HEK293 (cell line): ENCODE results near the gene CADM1.

ENCODE experiments used
- CTCF ChIA-PET: fragments of 350-600 bp; formaldehyde crosslinking; extraction: SDS; loops from one replicate; lab custom pipeline; 2021; ENCODE audit warnings: antibody characterized with exemption; lab: Yijun Ruan, JAX
- POLR2A ChIA-PET: fragments of 300-600 bp; formaldehyde crosslinking; extraction: SDS; loops from one replicate; lab custom pipeline; 2020; ENCODE audit warnings: antibody characterized with exemption, inconsistent platforms; lab: Yijun Ruan, JAX
- H3K27ac ChIP-seq: fragments of 200-500 bp; sonication (Bioruptor generic); 2 replicates; pipeline ENCODE4 v1.5.1; 2014; ENCODE audit warnings: low read depth, low read length, control low read depth, inconsistent platforms; ENCODE audit errors: extremely low read depth
- H3K36me3 ChIP-seq, 2 experiments: fragments of 200-500 bp in 1 of 2; sonication (Bioruptor generic) in 1 of 2; 1 replicate in 1 of 2; 2 replicates in 1 of 2; pipeline ENCODE4 v1.5.1; 2014 to 2017; ENCODE audit warnings: inconsistent platforms in 2 of 2, low read length in 2 of 2; ENCODE audit not compliant: control insufficient read depth in 2 of 2, insufficient read depth in 1 of 2
- H3K4me1 ChIP-seq: fragments of 200-500 bp; sonication (Bioruptor generic); 2 replicates; pipeline ENCODE4 v1.5.1; 2014; ENCODE audit warnings: mild to moderate bottlenecking, low read length, inconsistent platforms; ENCODE audit not compliant: control insufficient read depth, insufficient read depth
- H3K4me3 ChIP-seq: 2 replicates; pipeline ENCODE4 v1.5.1; 2011; ENCODE audit warnings: low read depth, mild to moderate bottlenecking, control low read depth, low read length, moderate library complexity
- H3K9me3 ChIP-seq: fragments of 200-500 bp; sonication (Bioruptor generic); 2 replicates; pipeline ENCODE4 v1.5.1; 2014; ENCODE audit warnings: low read depth, low read length, inconsistent platforms; ENCODE audit not compliant: control insufficient read depth, insufficient read depth
- GLI2 ChIP-seq: fragments of 450-650 bp; formaldehyde crosslinking; IDR thresholded peaks from 2 replicates; pipeline ENCODE4; 2017; ENCODE audit warnings: missing biosample characterization, missing genetic modification characterization, low read depth, borderline replicate concordance
- KLF16 ChIP-seq: fragments of 450-650 bp; formaldehyde crosslinking; IDR thresholded peaks from 2 replicates; pipeline ENCODE4 v1.5.1; 2017; ENCODE audit warnings: missing biosample characterization, missing genetic modification characterization
- KLF9 ChIP-seq: fragments of 450-650 bp; formaldehyde crosslinking; IDR thresholded peaks from 2 replicates; pipeline ENCODE4 v1.5.1; 2016; ENCODE audit warnings: missing biosample characterization, missing genetic modification characterization, low read depth
- SCRT2 ChIP-seq: fragments of 450-650 bp; formaldehyde crosslinking; IDR thresholded peaks from 2 replicates; pipeline ENCODE4 v1.5.1; 2016; ENCODE audit warnings: missing biosample characterization, missing genetic modification characterization
- YY2 ChIP-seq: fragments of 450-650 bp; formaldehyde crosslinking; IDR thresholded peaks from 2 replicates; pipeline ENCODE4 v1.5.1; 2016; ENCODE audit warnings: missing biosample characterization, missing genetic modification characterization
- ZBTB44 ChIP-seq: fragments of 450-650 bp; IDR thresholded peaks from 2 replicates; pipeline ENCODE4 v1.5.1; 2018; ENCODE audit warnings: missing biosample characterization, mild to moderate bottlenecking, missing genetic modification characterization
- ZFHX2 ChIP-seq: fragments of 450-650 bp; formaldehyde crosslinking; conservative IDR thresholded peaks from 2 replicates; pipeline ENCODE4 v1.5.1; 2016; ENCODE audit warnings: missing biosample characterization, missing genetic modification characterization
- ZNF169 ChIP-seq: fragments of 450-650 bp; formaldehyde crosslinking; IDR thresholded peaks from 2 replicates; pipeline ENCODE4 v1.5.1; 2016; ENCODE audit warnings: missing biosample characterization, missing genetic modification characterization
- ZNF239 ChIP-seq: fragments of 450-650 bp; formaldehyde crosslinking; IDR thresholded peaks from 2 replicates; pipeline ENCODE4 v1.5.1; 2016; ENCODE audit warnings: missing biosample characterization, missing genetic modification characterization
- ZNF292 ChIP-seq: fragments of 450-650 bp; formaldehyde crosslinking; IDR thresholded peaks from 2 replicates; pipeline ENCODE4 v1.5.1; 2016; ENCODE audit warnings: low read depth, missing biosample characterization, missing genetic modification characterization, borderline replicate concordance
- ZNF341 ChIP-seq: fragments of 450-650 bp; formaldehyde crosslinking; IDR thresholded peaks from 2 replicates; pipeline ENCODE4; 2016; ENCODE audit warnings: low read depth, missing biosample characterization, missing genetic modification characterization
- ZNF350 ChIP-seq: fragments of 450-650 bp; formaldehyde crosslinking; IDR thresholded peaks from 2 replicates; pipeline ENCODE4 v1.5.0; 2017; ENCODE audit warnings: missing biosample characterization, mild to moderate bottlenecking, missing genetic modification characterization
- ZNF555 ChIP-seq: fragments of 450-650 bp; formaldehyde crosslinking; conservative IDR thresholded peaks from 2 replicates; pipeline ENCODE4 v1.5.1; 2017; ENCODE audit warnings: missing biosample characterization, mild to moderate bottlenecking, missing genetic modification characterization, inconsistent platforms
- ZNF560 ChIP-seq: fragments of 450-650 bp; formaldehyde crosslinking; IDR thresholded peaks from 2 replicates; pipeline ENCODE4 v1.5.1; 2017; ENCODE audit warnings: missing biosample characterization, missing genetic modification characterization, borderline replicate concordance
- ZNF571 ChIP-seq: fragments of 450-650 bp; formaldehyde crosslinking; IDR thresholded peaks from 2 replicates; pipeline ENCODE4 v1.5.0; 2017; ENCODE audit warnings: missing biosample characterization, missing genetic modification characterization
- ZNF623 ChIP-seq: fragments of 450-650 bp; formaldehyde crosslinking; IDR thresholded peaks from 2 replicates; pipeline ENCODE4 v1.5.1; 2016; ENCODE audit warnings: missing biosample characterization, missing genetic modification characterization
- ZNF624 ChIP-seq: fragments of 450-650 bp; formaldehyde crosslinking; IDR thresholded peaks from 2 replicates; pipeline ENCODE4 v1.5.1; 2017; ENCODE audit warnings: missing biosample characterization, missing genetic modification characterization
- ZNF639 ChIP-seq: fragments of 450-650 bp; formaldehyde crosslinking; IDR thresholded peaks from 2 replicates; pipeline ENCODE4 v1.5.1; 2016; ENCODE audit warnings: missing biosample characterization, missing genetic modification characterization
- ZNF660 ChIP-seq: fragments of 450-650 bp; IDR thresholded peaks from 2 replicates; pipeline ENCODE4 v1.5.1; 2018; ENCODE audit warnings: missing biosample characterization, mild to moderate bottlenecking, missing genetic modification characterization
- ZNF677 ChIP-seq: fragments of 450-650 bp; IDR thresholded peaks from 2 replicates; pipeline ENCODE4 v1.5.0; 2018; ENCODE audit warnings: missing biosample characterization, mild to moderate bottlenecking, missing genetic modification characterization, moderate library complexity
- ZNF692 ChIP-seq: fragments of 450-650 bp; formaldehyde crosslinking; IDR thresholded peaks from 2 replicates; pipeline ENCODE4 v1.5.1; 2016; ENCODE audit warnings: missing biosample characterization, missing genetic modification characterization
- ZNF777 ChIP-seq: fragments of 450-650 bp; formaldehyde crosslinking; IDR thresholded peaks from 2 replicates; pipeline ENCODE4 v1.5.1; 2017; ENCODE audit warnings: missing biosample characterization, missing genetic modification characterization, borderline replicate concordance
- ZXDB ChIP-seq: fragments of 450-650 bp; formaldehyde crosslinking; IDR thresholded peaks from 2 replicates; pipeline ENCODE4 v1.5.1; 2016; ENCODE audit warnings: missing biosample characterization, missing genetic modification characterization
- TF ChIP-seq, protein P1 (sequence below): fragments of 450-650 bp; formaldehyde crosslinking; optimal IDR thresholded peaks from 2 replicates; pipeline ENCODE3; 2016; ENCODE audit warnings: missing biosample characterization, mild to moderate bottlenecking, missing genetic modification characterization
- TF ChIP-seq, protein P2 (sequence below): fragments of 450-650 bp; formaldehyde crosslinking; IDR thresholded peaks from 2 replicates; pipeline ENCODE4 v1.5.1; 2017; ENCODE audit warnings: missing biosample characterization, missing genetic modification characterization

CADM1 gene

GRCh38 chr11:115161876-115162275 lies 342.3 kb downstream of the CADM1 start:
- ChIA-PET POLR2A (interaction anchor here (0.6 kb wide), 1 partner anchor 210 kb away, joined by 4 read pairs; no protein-coding TSS in a partner anchor), CTCF (interaction anchor here (0.6 kb wide), 2 partner anchors 9 to 1016 kb away, joined by 3 to 4 read pairs; no protein-coding TSS in a partner anchor)
- Histone ChIP-seq H3K36me3 (no peaks in the 10 kb centered on the region), H3K9me3 (no peaks in the 10 kb centered on the region), H3K27ac (no peak overlapping the region), H3K4me1 (peaks cover 5% of the 10 kb centered on the region; the same call in 1 of the 2 replicates), H3K4me3 (no peak overlapping the region)
- TF ChIP-seq, protein P1, sequence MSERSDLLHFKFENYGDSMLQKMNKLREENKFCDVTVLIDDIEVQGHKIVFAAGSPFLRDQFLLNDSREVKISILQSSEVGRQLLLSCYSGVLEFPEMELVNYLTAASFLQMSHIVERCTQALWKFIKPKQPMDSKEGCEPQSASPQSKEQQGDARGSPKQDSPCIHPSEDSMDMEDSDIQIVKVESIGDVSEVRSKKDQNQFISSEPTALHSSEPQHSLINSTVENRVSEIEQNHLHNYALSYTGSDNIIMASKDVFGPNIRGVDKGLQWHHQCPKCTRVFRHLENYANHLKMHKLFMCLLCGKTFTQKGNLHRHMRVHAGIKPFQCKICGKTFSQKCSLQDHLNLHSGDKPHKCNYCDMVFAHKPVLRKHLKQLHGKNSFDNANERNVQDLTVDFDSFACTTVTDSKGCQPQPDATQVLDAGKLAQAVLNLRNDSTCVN (tag by site-specific recombination) = no peak
- no peak for TF ChIP-seq ZXDB
- TF ChIP-seq ZNF341 = 0 out of 2 replicates have a peak, but pooled peaks have one; percentile 11
- no peak for TF ChIP-seq ZNF239
- TF ChIP-seq, protein P2, sequence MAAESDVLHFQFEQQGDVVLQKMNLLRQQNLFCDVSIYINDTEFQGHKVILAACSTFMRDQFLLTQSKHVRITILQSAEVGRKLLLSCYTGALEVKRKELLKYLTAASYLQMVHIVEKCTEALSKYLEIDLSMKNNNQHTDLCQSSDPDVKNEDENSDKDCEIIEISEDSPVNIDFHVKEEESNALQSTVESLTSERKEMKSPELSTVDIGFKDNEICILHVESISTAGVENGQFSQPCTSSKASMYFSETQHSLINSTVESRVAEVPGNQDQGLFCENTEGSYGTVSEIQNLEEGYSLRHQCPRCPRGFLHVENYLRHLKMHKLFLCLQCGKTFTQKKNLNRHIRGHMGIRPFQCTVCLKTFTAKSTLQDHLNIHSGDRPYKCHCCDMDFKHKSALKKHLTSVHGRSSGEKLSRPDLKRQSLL (tag by site-specific recombination) = no peak
- no peak for TF ChIP-seq ZNF560 (tag by site-specific recombination)

- no peaks in the 10 kb centered on the region for H3K9me3 ChIP-seq
- H3K4me3 ChIP-seq = no peak overlapping the region
- POLR2A ChIA-PET = no interaction called here
- no peak overlapping the region for H3K27ac ChIP-seq
- H3K36me3 ChIP-seq = no peaks in the 10 kb centered on the region
- no peak for TF ChIP-seq GLI2
- no peak for TF ChIP-seq ZNF169 (tag by site-specific recombination)
- no peak for TF ChIP-seq ZBTB44 (tag by site-specific recombination)
- no peak for TF ChIP-seq ZNF677 (tag by site-specific recombination)
- no peak for TF ChIP-seq ZNF623 (tag by site-specific recombination)
- TF ChIP-seq KLF9 (tag by site-specific recombination) = no peak
- TF ChIP-seq, protein P2 (tag by site-specific recombination) = no peak
- TF ChIP-seq KLF16 = no peak
- no peak for TF ChIP-seq ZNF692 (tag by site-specific recombination)
- no peak for TF ChIP-seq ZNF292
- no peak for TF ChIP-seq ZNF660 (tag by site-specific recombination)
- no peak for TF ChIP-seq ZFHX2
- no peak for TF ChIP-seq ZNF350
- no peak for TF ChIP-seq SCRT2 (tag by site-specific recombination)
- no peak for TF ChIP-seq ZNF639 (tag by site-specific recombination)
- no peak for TF ChIP-seq ZNF571 (tag by site-specific recombination)
- no peak for TF ChIP-seq ZNF777 (tag by site-specific recombination)
- TF ChIP-seq YY2 = no peak
- no peak for TF ChIP-seq ZNF555 (tag by site-specific recombination)
- TF ChIP-seq ZNF624 (tag by site-specific recombination) = no peak
- TF ChIP-seq, all 188 proteins: peak for 0
- H3K4me1 ChIP-seq = no peaks in the 10 kb centered on the region; the same call in none of the 2 replicates
- CTCF ChIA-PET = interaction anchor here (0.6 to 1.8 kb wide), 2 partner anchors 11 to 1638 kb away, joined by 3 to 10 read pairs; no protein-coding TSS in a partner anchor
Observed at GRCh38 chr11:115159207-115159606, 345.0 kb downstream of the CADM1 start.
